Endothelial cell of umbilical vein (primary cell): Measurements from ENCODE around the gene SPOCD1.

Source experiments
- FOS ChIP-seq: IDR thresholded peaks from 2 replicates; pipeline ENCODE4 v1.6.1; 2011; ENCODE audit warnings: mild to moderate bottlenecking, low read length, moderate library complexity, borderline replicate concordance; ENCODE audit not compliant: insufficient read depth
- JUN ChIP-seq: IDR thresholded peaks from 2 replicates; pipeline ENCODE4 v1.6.1; 2011; ENCODE audit warnings: borderline replicate concordance, low read depth; ENCODE audit not compliant: insufficient read length, insufficient read depth
- POLR2A ChIP-seq: IDR thresholded peaks from 2 replicates; pipeline ENCODE4 v1.6.1; 2012; ENCODE audit warnings: low read depth, mild to moderate bottlenecking, control low read depth, low read length
- POLR2AphosphoS5 ChIP-seq: IDR thresholded peaks from 2 replicates; pipeline ENCODE4 v1.6.1; 2012; ENCODE audit warnings: low read depth, mild to moderate bottlenecking, control low read depth, low read length, moderate library complexity; ENCODE audit not compliant: insufficient read depth
- TF ChIP-seq, protein P1 (sequence below), 2 donors: IDR thresholded peaks; 1 replicate in 1 of 2; 2 replicates in 1 of 2; pipeline ENCODE4 v1.5.1; 2011; ENCODE audit warnings: low read length in 2 of 2, mild to moderate bottlenecking in 2 of 2, moderate library complexity in 2 of 2, control low read depth in 1 of 2, inconsistent platforms in 1 of 2, low read depth in 1 of 2; ENCODE audit not compliant: insufficient read depth in 1 of 2; ENCODE audit errors: extremely low read depth in 1 of 2
- TF ChIP-seq, protein P2 (sequence below): IDR thresholded peaks from 2 replicates; pipeline ENCODE4 v1.6.1; 2011; ENCODE audit not compliant: insufficient read depth, insufficient read length

- TF ChIP-seq, protein P1, sequence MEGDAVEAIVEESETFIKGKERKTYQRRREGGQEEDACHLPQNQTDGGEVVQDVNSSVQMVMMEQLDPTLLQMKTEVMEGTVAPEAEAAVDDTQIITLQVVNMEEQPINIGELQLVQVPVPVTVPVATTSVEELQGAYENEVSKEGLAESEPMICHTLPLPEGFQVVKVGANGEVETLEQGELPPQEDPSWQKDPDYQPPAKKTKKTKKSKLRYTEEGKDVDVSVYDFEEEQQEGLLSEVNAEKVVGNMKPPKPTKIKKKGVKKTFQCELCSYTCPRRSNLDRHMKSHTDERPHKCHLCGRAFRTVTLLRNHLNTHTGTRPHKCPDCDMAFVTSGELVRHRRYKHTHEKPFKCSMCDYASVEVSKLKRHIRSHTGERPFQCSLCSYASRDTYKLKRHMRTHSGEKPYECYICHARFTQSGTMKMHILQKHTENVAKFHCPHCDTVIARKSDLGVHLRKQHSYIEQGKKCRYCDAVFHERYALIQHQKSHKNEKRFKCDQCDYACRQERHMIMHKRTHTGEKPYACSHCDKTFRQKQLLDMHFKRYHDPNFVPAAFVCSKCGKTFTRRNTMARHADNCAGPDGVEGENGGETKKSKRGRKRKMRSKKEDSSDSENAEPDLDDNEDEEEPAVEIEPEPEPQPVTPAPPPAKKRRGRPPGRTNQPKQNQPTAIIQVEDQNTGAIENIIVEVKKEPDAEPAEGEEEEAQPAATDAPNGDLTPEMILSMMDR (IDR thresholded peaks at IDR 0.05; ENCODE audit: extremely low read depth in 1 of 2, insufficient read depth in 1 of 2, low read depth in 1 of 2, low read length in 2 of 2) = no peak
- no peak for TF ChIP-seq POLR2AphosphoS5
- TF ChIP-seq POLR2A = no peak
- no peak for TF ChIP-seq FOS
- TF ChIP-seq, protein P2, sequence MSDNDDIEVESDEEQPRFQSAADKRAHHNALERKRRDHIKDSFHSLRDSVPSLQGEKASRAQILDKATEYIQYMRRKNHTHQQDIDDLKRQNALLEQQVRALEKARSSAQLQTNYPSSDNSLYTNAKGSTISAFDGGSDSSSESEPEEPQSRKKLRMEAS = no peak
- no peak for TF ChIP-seq JUN
Observed at GRCh38 chr1:31831397-31832378, 15.9 kb upstream of the SPOCD1 start.
